ENCODE results near the gene XRCC3.

Gene XRCC3

GRCh38 chr14:103715052-103716000, at the start of gene XRCC3, which contains the start of gene ZFYVE21:
XRCC3 (minus strand) TSS chr14:103715451; CDS start chr14:103711087, 4,364 bp downstream.
ZFYVE21 (plus strand) TSS chr14:103715810; CDS start chr14:103715842, 32 bp downstream.
- DNase-seq (ENCODE audit: low spot score) = peak; percentile 100

- DNase-seq (ENCODE audit: low spot score) = no peak
Measured at GRCh38 chr14:103763730-103764488, 48.7 kb upstream of the XRCC3 start.

GRCh38 chr14:103762541-103762940, 47.3 kb upstream of the XRCC3 start:
- DNase-seq (ENCODE audit: low spot score) = no peak

GRCh38 chr14:103762036-103762435, 46.8 kb upstream of the XRCC3 start:
- no peak for DNase-seq (ENCODE audit: low spot score)

- no peak for DNase-seq (ENCODE audit: low spot score)
Measured at GRCh38 chr14:103758059-103758776, 43.0 kb upstream of the XRCC3 start.

GRCh38 chr14:103755060-103755459, 39.8 kb upstream of the XRCC3 start:
- no peak for DNase-seq (ENCODE audit: low spot score)

GRCh38 chr14:103753774-103754173, 38.5 kb upstream of the XRCC3 start:
- DNase-seq (ENCODE audit: low spot score) = no peak

- DNase-seq (ENCODE audit: low spot score) = no peak
Measured at GRCh38 chr14:103749860-103750259, 34.6 kb upstream of the XRCC3 start.

- DNase-seq (ENCODE audit: low spot score) = no peak
Measured at GRCh38 chr14:103749452-103749851, 34.2 kb upstream of the XRCC3 start.

GRCh38 chr14:103748534-103748857, 33.2 kb upstream of the XRCC3 start:
- DNase-seq (ENCODE audit: low spot score) = peak; percentile 49

GRCh38 chr14:103746701-103747100, 31.4 kb upstream of the XRCC3 start:
- DNase-seq (ENCODE audit: low spot score) = no peak

- no peak for DNase-seq (ENCODE audit: low spot score)
Measured at GRCh38 chr14:103745424-103745823, 30.2 kb upstream of the XRCC3 start.

- no peak for DNase-seq (ENCODE audit: low spot score)
Measured at GRCh38 chr14:103744621-103745395, 29.6 kb upstream of the XRCC3 start.

- no peak for DNase-seq (ENCODE audit: low spot score)
Measured at GRCh38 chr14:103743691-103744090, 28.4 kb upstream of the XRCC3 start.

- no peak for DNase-seq (ENCODE audit: low spot score)
Measured at GRCh38 chr14:103742499-103743255, 27.4 kb upstream of the XRCC3 start.

- no peak for DNase-seq (ENCODE audit: low spot score)
Measured at GRCh38 chr14:103741876-103742275, 26.6 kb upstream of the XRCC3 start.

GRCh38 chr14:103740991-103741689, 25.9 kb upstream of the XRCC3 start:
- DNase-seq (ENCODE audit: low spot score) = no peak

- DNase-seq (ENCODE audit: low spot score) = no peak
Measured at GRCh38 chr14:103739793-103740501, 24.7 kb upstream of the XRCC3 start.

- DNase-seq (ENCODE audit: low spot score) = no peak
Measured at GRCh38 chr14:103739466-103739792, 24.2 kb upstream of the XRCC3 start.

Measured in CD4-positive, alpha-beta T cell treated with Interleukin-15 for 4 hours (primary cell).